H9 (cell line): ENCODE results near the gene IPO13. TPM values are rescaled to one million over a fixed set of nuclear protein-coding genes. Genes with fewer than 3 reads are reported as not detected.

Source experiments
- DNase-seq: peaks from one replicate; pipeline ENCODE4 v3.0.0-alpha.2; 2017
- H2AFZ ChIP-seq: one replicate; pipeline ENCODE4 v1.6.1; 2013; ENCODE audit warnings: mild to moderate bottlenecking, low read length, control low read depth, moderate library complexity
- H2AK5ac ChIP-seq: 2 replicates; pipeline ENCODE4 v1.6.1; 2013; ENCODE audit warnings: low read length, control low read depth, mixed read lengths; ENCODE audit not compliant: insufficient read length
- H2BK120ac ChIP-seq: one replicate; pipeline ENCODE4 v1.6.1; 2013; ENCODE audit warnings: low read depth, mild to moderate bottlenecking, low read length, control low read depth, inconsistent platforms; ENCODE audit not compliant: poor library complexity, severe bottlenecking
- H2BK12ac ChIP-seq: 2 replicates; pipeline ENCODE4 v1.6.1; 2013; ENCODE audit warnings: low read length, control low read depth, mixed read lengths, low read depth; ENCODE audit not compliant: insufficient read length
- H2BK15ac ChIP-seq: 2 replicates; pipeline ENCODE4 v1.6.1; 2013; ENCODE audit warnings: low read depth, low read length, control low read depth
- H2BK20ac ChIP-seq: one replicate; pipeline ENCODE4 v1.6.1; 2013; ENCODE audit warnings: low read depth, mild to moderate bottlenecking, low read length, control low read depth, inconsistent platforms; ENCODE audit not compliant: poor library complexity, severe bottlenecking
- H2BK5ac ChIP-seq: 2 replicates; pipeline ENCODE4 v1.6.1; 2013; ENCODE audit warnings: low read length, control low read depth, mixed read lengths; ENCODE audit not compliant: insufficient read length
- H3K14ac ChIP-seq: 2 replicates; pipeline ENCODE4 v1.6.1; 2013; ENCODE audit warnings: low read length, control low read depth; ENCODE audit not compliant: insufficient read depth
- H3K18ac ChIP-seq: 2 replicates; pipeline ENCODE4 v1.6.1; 2013; ENCODE audit warnings: low read depth, mild to moderate bottlenecking, mixed read lengths, low read length, control low read depth; ENCODE audit not compliant: insufficient read length
- H3K23ac ChIP-seq: 2 replicates; pipeline ENCODE4 v1.6.1; 2013; ENCODE audit warnings: low read length, control low read depth, mixed read lengths, low read depth; ENCODE audit not compliant: insufficient read length
- H3K23me2 ChIP-seq: 2 replicates; pipeline ENCODE4 v1.6.1; 2013; ENCODE audit warnings: low read depth, mild to moderate bottlenecking, mixed read lengths, low read length, control low read depth; ENCODE audit not compliant: insufficient read length, poor library complexity, severe bottlenecking
- H3K27ac ChIP-seq: 2 replicates; pipeline ENCODE4 v1.5.1; 2013; ENCODE audit warnings: low read length, control low read depth, mixed read lengths, low read depth; ENCODE audit not compliant: insufficient read length
- H3K27me3 ChIP-seq: 2 replicates; pipeline ENCODE4 v1.6.1; 2013; ENCODE audit warnings: low read length, control low read depth, inconsistent platforms; ENCODE audit not compliant: insufficient read depth
- H3K4ac ChIP-seq: 2 replicates; pipeline ENCODE4 v1.6.1; 2013; ENCODE audit warnings: low read depth, mild to moderate bottlenecking, control low read depth, inconsistent platforms, low read length, moderate library complexity
- H3K4me1 ChIP-seq: 2 replicates; pipeline ENCODE4 v1.6.1; 2013; ENCODE audit warnings: low read length, control low read depth, inconsistent platforms; ENCODE audit not compliant: insufficient read depth
- H3K4me2 ChIP-seq: 2 replicates; pipeline ENCODE4 v1.6.1; 2013; ENCODE audit warnings: low read length, control low read depth, mixed read lengths; ENCODE audit not compliant: insufficient read length, insufficient read depth
- H3K56ac ChIP-seq: 2 replicates; pipeline ENCODE4 v1.6.1; 2013; ENCODE audit warnings: low read depth, mild to moderate bottlenecking, mixed read lengths, low read length, control low read depth; ENCODE audit not compliant: insufficient read length
- H3K79me1 ChIP-seq: 2 replicates; pipeline ENCODE4 v1.6.1; 2013; ENCODE audit warnings: low read depth, mild to moderate bottlenecking, moderate library complexity, low read length, control low read depth, inconsistent platforms; ENCODE audit not compliant: insufficient read depth, poor library complexity, severe bottlenecking
- H3K79me2 ChIP-seq: 2 replicates; pipeline ENCODE4 v1.6.1; 2013; ENCODE audit warnings: low read length, control low read depth, inconsistent platforms; ENCODE audit not compliant: insufficient read depth
- H3K9ac ChIP-seq: 2 replicates; pipeline ENCODE4 v1.6.1; 2013; ENCODE audit warnings: low read length, control low read depth, mixed read lengths; ENCODE audit not compliant: insufficient read length; ENCODE audit errors: extremely low read depth
- H3K9me3 ChIP-seq: one replicate; pipeline ENCODE4 v1.6.1; 2013; ENCODE audit warnings: low read depth, low read length, inconsistent platforms; ENCODE audit not compliant: control insufficient read depth
- H3T11ph ChIP-seq: one replicate; pipeline ENCODE4 v1.6.1; 2013; ENCODE audit warnings: mild to moderate bottlenecking, low read length, control low read depth, inconsistent platforms
- H4K20me1 ChIP-seq: one replicate; pipeline ENCODE4 v1.6.1; 2013; ENCODE audit not compliant: control insufficient read depth, insufficient read length, insufficient read depth
- H4K5ac ChIP-seq: 2 replicates; pipeline ENCODE4 v1.6.1; 2013; ENCODE audit warnings: low read depth, mild to moderate bottlenecking, mixed read lengths, low read length, control low read depth; ENCODE audit not compliant: insufficient read length
- H4K8ac ChIP-seq: replicated peaks from 2 replicates; pipeline ENCODE4 v1.6.1; 2013; ENCODE audit warnings: low read length, control low read depth, mixed read lengths, low read depth; ENCODE audit not compliant: insufficient read length
- H4K91ac ChIP-seq: 2 replicates; pipeline ENCODE4 v1.6.1; 2013; ENCODE audit warnings: low read depth, mild to moderate bottlenecking, moderate library complexity, mixed read lengths, low read length, control low read depth; ENCODE audit not compliant: insufficient read length
- H3K27ac Mint-ChIP-seq, 3 experiments: 2 replicates in 2 of 3; 3 replicates in 1 of 3; pipeline ENCODE4 v1.8.0; 2020 to 2021; ENCODE audit warnings: mixed read lengths in 3 of 3, mild to moderate bottlenecking in 1 of 3, moderate library complexity in 1 of 3
- H3K27me3 Mint-ChIP-seq: 2 replicates; pipeline ENCODE4 v1.8.0; 2021; ENCODE audit warnings: low read depth, mild to moderate bottlenecking, moderate library complexity, mixed read lengths
- H3K36me3 Mint-ChIP-seq, 3 experiments: 2 replicates in 2 of 3; 3 replicates in 1 of 3; pipeline ENCODE4 v1.8.0; 2020 to 2021; ENCODE audit warnings: low read depth in 3 of 3, mixed read lengths in 3 of 3; ENCODE audit not compliant: insufficient read depth in 1 of 3
- H3K4me1 Mint-ChIP-seq, 2 experiments: 2 replicates each; pipeline ENCODE4 v1.8.0; 2020; ENCODE audit warnings: mixed read lengths in 2 of 2
- H3K4me3 Mint-ChIP-seq, 2 experiments: 2 replicates in 1 of 2; 3 replicates in 1 of 2; pipeline ENCODE4 v1.8.0; 2020 to 2021; ENCODE audit warnings: mild to moderate bottlenecking in 2 of 2, mixed read lengths in 2 of 2, moderate library complexity in 1 of 2
- H3K9me3 Mint-ChIP-seq, 2 experiments: 2 replicates in 1 of 2; 3 replicates in 1 of 2; pipeline ENCODE4 v1.8.0; 2020; ENCODE audit warnings: mild to moderate bottlenecking in 2 of 2, mixed read lengths in 2 of 2, moderate library complexity in 1 of 2
- WGBS: extraction: QIAGEN DNeasy Blood & Tissue Kit; methylation state at CpG from one replicate; pipeline ENCODE4 v1.1.7; 2013; ENCODE audit warnings: missing lambda C conversion rate, low lambda C conversion rate, mixed read lengths; ENCODE audit not compliant: insufficient read length; ENCODE audit errors: extremely low coverage; 5-methylcytosine and 5-hydroxymethylcytosine counted together
- total RNA-seq: library from RNA; stranded (reverse); gene quantifications from 2 replicates; pipeline ENCODE4 v1.2.1, GENCODE V29; 2021
- TF ChIP-seq, protein P1 (sequence below): fragments of 200-600 bp; sonication (generic); conservative IDR thresholded peaks from 3 replicates; pipeline ENCODE4 v1.8.0; 2021; ENCODE audit warnings: antibody characterized with exemption, mild to moderate bottlenecking

The IPO13 gene
- total RNA-seq, 1 experiment from 2014 or later: 24.5 TPM

GRCh38 chr1:43962324-43962723, 15.6 kb downstream of the IPO13 start:
- H3K4me3 Mint-ChIP-seq: no peak overlapping the region
- Histone ChIP-seq H2BK12ac (no peak overlapping the region), H3K9ac (no peak overlapping the region), H4K5ac (no peak overlapping the region), H2AK5ac (no peak overlapping the region), H2BK120ac (no peak overlapping the region), H3K27ac (no peak overlapping the region), H3K18ac (no peak overlapping the region), H3T11ph (no peak overlapping the region), H2BK20ac (no peak overlapping the region), H3K4me1 (no peaks in the 10 kb centered on the region), H2BK5ac (no peak overlapping the region), H3K23ac (no peak overlapping the region), H3K79me1 (no peaks in the 10 kb centered on the region), H3K56ac (no peak overlapping the region), H3K27me3 (no peaks in the 10 kb centered on the region), H3K14ac (no peak overlapping the region), H3K9me3 (no peaks in the 10 kb centered on the region), H3K4ac (no peak overlapping the region), H3K4me2 (no peak overlapping the region), H2AFZ (no peak overlapping the region), H2BK15ac (no peak overlapping the region), H3K79me2 (no peaks in the 10 kb centered on the region), H4K20me1 (no peaks in the 10 kb centered on the region), H4K8ac (no peak overlapping the region), H4K91ac (no peak overlapping the region), H3K23me2 (no peaks in the 10 kb centered on the region)
- WGBS: no CpG with 5 or more reads among the region's 2 CpGs
- H3K27me3 Mint-ChIP-seq: no peaks in the 10 kb centered on the region
- peaks cover 1 to 18% (median 13%) of the 10 kb centered on the region in 3 experiments; a peak in 5 of 7 replicates for H3K36me3 Mint-ChIP-seq
- no peak overlapping the region for H3K27ac Mint-ChIP-seq
- TF ChIP-seq, protein P1, sequence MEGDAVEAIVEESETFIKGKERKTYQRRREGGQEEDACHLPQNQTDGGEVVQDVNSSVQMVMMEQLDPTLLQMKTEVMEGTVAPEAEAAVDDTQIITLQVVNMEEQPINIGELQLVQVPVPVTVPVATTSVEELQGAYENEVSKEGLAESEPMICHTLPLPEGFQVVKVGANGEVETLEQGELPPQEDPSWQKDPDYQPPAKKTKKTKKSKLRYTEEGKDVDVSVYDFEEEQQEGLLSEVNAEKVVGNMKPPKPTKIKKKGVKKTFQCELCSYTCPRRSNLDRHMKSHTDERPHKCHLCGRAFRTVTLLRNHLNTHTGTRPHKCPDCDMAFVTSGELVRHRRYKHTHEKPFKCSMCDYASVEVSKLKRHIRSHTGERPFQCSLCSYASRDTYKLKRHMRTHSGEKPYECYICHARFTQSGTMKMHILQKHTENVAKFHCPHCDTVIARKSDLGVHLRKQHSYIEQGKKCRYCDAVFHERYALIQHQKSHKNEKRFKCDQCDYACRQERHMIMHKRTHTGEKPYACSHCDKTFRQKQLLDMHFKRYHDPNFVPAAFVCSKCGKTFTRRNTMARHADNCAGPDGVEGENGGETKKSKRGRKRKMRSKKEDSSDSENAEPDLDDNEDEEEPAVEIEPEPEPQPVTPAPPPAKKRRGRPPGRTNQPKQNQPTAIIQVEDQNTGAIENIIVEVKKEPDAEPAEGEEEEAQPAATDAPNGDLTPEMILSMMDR: no peak
- DNase-seq: no peak
- H3K4me1 Mint-ChIP-seq: no peaks in the 10 kb centered on the region
- no peaks in the 10 kb centered on the region for H3K9me3 Mint-ChIP-seq
